B cell (primary cell): Measurements from ENCODE around the gene GPR45. TPM values are rescaled to one million over a fixed set of nuclear protein-coding genes. Genes with fewer than 3 reads are reported as not detected.

Experiments used
- ATAC-seq: fragments of 200-7000 bp; cut with Tn5 transposase; one replicate; pipeline ENCODE4 v1.10.0; 2021; ENCODE audit warnings: low read depth, mild to moderate bottlenecking, moderate number of reproducible peaks, moderate library complexity
- CTCF ChIA-PET: fragments of 350-600 bp; sonication (Branson Sonifier 250); formaldehyde crosslinking; loops from one replicate; lab custom pipeline; 2021; ENCODE audit warnings: antibody characterized with exemption, inconsistent platforms; lab: Charles Lee
- POLR2A ChIA-PET: fragments of 350-600 bp; sonication (Branson Sonifier 250); formaldehyde crosslinking; loops from one replicate; lab custom pipeline; 2021; ENCODE audit warnings: antibody characterized with exemption; lab: Charles Lee
- DNase-seq: peaks from one replicate; pipeline ENCODE4 v3.0.0; 2013
- H2AFZ ChIP-seq: 2 replicates; pipeline ENCODE4 v1.6.1; 2012; ENCODE audit warnings: mild to moderate bottlenecking, low read depth, low read length; ENCODE audit not compliant: insufficient read depth, poor library complexity, severe bottlenecking
- H3K27ac ChIP-seq, 2 donors: 1 replicate in 1 of 2; 2 replicates in 1 of 2; pipeline ENCODE4 v1.5.1; 2012 to 2013; ENCODE audit warnings: low read length in 2 of 2, mild to moderate bottlenecking in 2 of 2, moderate library complexity in 1 of 2
- H3K27me3 ChIP-seq, 4 experiments: fragments of 200-600 bp in 1 of 4; sonication (generic) in 1 of 4; replicated peaks in 1 of 4; 1 replicate in 2 of 4; 2 replicates in 2 of 4; pipeline versions ENCODE4 v1.6.1 to v1.7.0; 2013 to 2016; ENCODE audit warnings: low read length in 3 of 4, mild to moderate bottlenecking in 2 of 4, mixed read lengths in 1 of 4, moderate library complexity in 1 of 4; ENCODE audit not compliant: insufficient read depth in 4 of 4, control insufficient read depth in 3 of 4; ENCODE audit errors: control extremely low read depth in 1 of 4
- H3K36me3 ChIP-seq, 2 experiments: replicated peaks in 1 of 2; 1 replicate in 1 of 2; 2 replicates in 1 of 2; pipeline versions ENCODE4 v1.6.1 to v1.7.1; 2013; ENCODE audit warnings: low read length in 1 of 2; ENCODE audit not compliant: insufficient read depth in 2 of 2, control insufficient read depth in 1 of 2; ENCODE audit errors: control extremely low read depth in 1 of 2, extremely low read depth in 1 of 2
- H3K4me1 ChIP-seq, 2 donors: fragments of 200-600 bp in 1 of 2; sonication (generic) in 1 of 2; 1 replicate in 1 of 2; 2 replicates in 1 of 2; pipeline versions ENCODE4 v1.5.1 to v1.6.1; 2013 to 2017; ENCODE audit warnings: low read length in 2 of 2; ENCODE audit not compliant: control insufficient read depth in 2 of 2, insufficient read depth in 2 of 2
- H3K4me2 ChIP-seq: replicated peaks from 2 replicates; pipeline ENCODE3; 2012; ENCODE audit warnings: mild to moderate bottlenecking, low read depth, low read length; ENCODE audit not compliant: poor library complexity, severe bottlenecking
- H3K4me3 ChIP-seq, 5 experiments: fragments of 200-600 bp in 1 of 5; sonication (generic) in 1 of 5; 1 replicate in 3 of 5; 2 replicates in 2 of 5; pipeline versions ENCODE4 v1.5.1 to v1.7.0; 2011 to 2016; ENCODE audit warnings: low read length in 4 of 5, mild to moderate bottlenecking in 4 of 5, low read depth in 2 of 5, control low read depth in 1 of 5, moderate library complexity in 1 of 5; ENCODE audit not compliant: insufficient read depth in 1 of 5; ENCODE audit errors: control extremely low read depth in 1 of 5, extremely low read depth in 1 of 5
- H3K79me2 ChIP-seq: fragments of 200-600 bp; sonication (generic); one replicate; pipeline ENCODE4 v1.6.0; 2016; ENCODE audit warnings: low read length; ENCODE audit not compliant: control insufficient read depth, insufficient read depth
- H3K9ac ChIP-seq: fragments of 200-600 bp; sonication (generic); 2 replicates; pipeline ENCODE4 v1.6.1; 2017; ENCODE audit warnings: mild to moderate bottlenecking, low read length, moderate library complexity
- H3K9me3 ChIP-seq, 3 donors: one replicate each; pipeline versions ENCODE4 v1.6.1 to v1.7.1; 2013; ENCODE audit warnings: low read length in 2 of 3; ENCODE audit not compliant: control insufficient read depth in 2 of 3, insufficient read depth in 1 of 3; ENCODE audit errors: control extremely low read depth in 1 of 3
- H4K20me1 ChIP-seq: 2 replicates; pipeline ENCODE4 v1.6.0; 2012; ENCODE audit warnings: mild to moderate bottlenecking, low read length; ENCODE audit not compliant: insufficient read depth, control insufficient read depth, poor library complexity, severe bottlenecking
- H3K27ac Mint-ChIP-seq: one replicate; pipeline ENCODE4 v1.8.0; 2021; ENCODE audit warnings: mixed read lengths
- H3K27me3 Mint-ChIP-seq: one replicate; pipeline ENCODE4 v1.8.0; 2021; ENCODE audit warnings: mixed read lengths
- H3K4me1 Mint-ChIP-seq: one replicate; pipeline ENCODE4 v1.8.0; 2021; ENCODE audit warnings: mixed read lengths
- H3K4me3 Mint-ChIP-seq: one replicate; pipeline ENCODE4 v1.8.0; 2021; ENCODE audit warnings: mixed read lengths
- H3K9me3 Mint-ChIP-seq: one replicate; pipeline ENCODE4 v1.8.0; 2022; ENCODE audit warnings: mixed read lengths; ENCODE audit not compliant: insufficient read depth
- EZH2 ChIP-seq: IDR thresholded peaks from 2 replicates; pipeline ENCODE4 v1.6.1; 2012; ENCODE audit warnings: borderline replicate concordance, low read depth, mild to moderate bottlenecking, moderate library complexity, low read length; ENCODE audit not compliant: insufficient read depth, poor library complexity, severe bottlenecking
- WGBS: methylation state at CpG from one replicate; pipeline ENCODE4 v1.1.5; 2013; ENCODE audit warnings: missing lambda C conversion rate; ENCODE audit not compliant: insufficient coverage; 5-methylcytosine and 5-hydroxymethylcytosine counted together
- intact Hi-C: fragments of 100-400 bp; cut with micrococcal nuclease; formaldehyde crosslinking; loops from one replicate; pipeline ENCODE4 v1.10.0; 2022
- polyA plus RNA-seq: library from polyadenylated mRNA; depleted of rRNA; stranded (reverse); fragments of >200 nt; gene quantifications from 2 replicates; pipeline ENCODE4 v1.2.3, GENCODE V29; 2012
- total RNA-seq, 2 donors: library from RNA; stranded (reverse); fragments of 120-200 nt in 1 of 2; gene quantifications; 1 replicate in 1 of 2; 2 replicates in 1 of 2; pipeline versions ENCODE4 v1.2.3 to v1.2.4, GENCODE V29; 2013 to 2022
- TF ChIP-seq, protein P1 (sequence below): fragments of 200-600 bp; IDR thresholded peaks from one replicate; pipeline ENCODE4 v1.8.0; 2022; ENCODE audit warnings: antibody characterized with exemption, mild to moderate bottlenecking

The GPR45 gene
- total and polyA plus RNA-seq, 2 donors (not counting 1 experiment from before 2014, with no cell fraction given): not detected

DNA sequence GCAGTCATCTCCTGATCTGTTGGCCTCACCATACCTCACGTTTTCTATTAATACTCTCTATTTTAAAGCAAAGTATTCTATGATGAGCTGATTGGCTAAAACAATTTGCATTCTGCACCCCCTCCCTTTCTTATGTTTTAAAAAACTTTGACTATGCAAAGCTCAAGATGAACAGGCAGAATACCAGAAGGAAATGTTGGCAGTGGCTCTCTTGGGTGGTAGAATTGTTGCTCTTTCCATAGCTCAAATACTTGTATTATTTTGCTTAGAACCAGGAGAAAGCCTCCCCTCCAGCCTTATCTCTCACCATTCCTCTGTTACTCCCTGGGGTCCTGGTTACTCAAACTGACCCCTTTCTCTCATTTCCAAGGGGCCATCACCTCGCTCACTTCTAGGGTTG lies 14.4 kb downstream of the GPR45 start:
- H3K4me3 ChIP-seq: no peak overlapping the region
- Mint-ChIP-seq H3K4me3 (no peak overlapping the region), H3K9me3 (no peaks in the 10 kb centered on the region), H3K27me3 (no peaks in the 10 kb centered on the region), H3K27ac (no peak overlapping the region), H3K4me1 (no peaks in the 10 kb centered on the region)
- DNase-seq: no peak
- no peak overlapping the region for H3K9ac ChIP-seq
- POLR2A ChIA-PET: no interaction called here
- H3K27me3 ChIP-seq: no peaks in the 10 kb centered on the region
- no peaks in the 10 kb centered on the region for H4K20me1 ChIP-seq
- H3K36me3 ChIP-seq: no peaks in the 10 kb centered on the region
- H3K79me2 ChIP-seq: no peaks in the 10 kb centered on the region
- no peak overlapping the region for H2AFZ ChIP-seq
- intact Hi-C loops: no loop called here
- no peaks in the 10 kb centered on the region for H3K4me1 ChIP-seq
- TF ChIP-seq, protein P1, sequence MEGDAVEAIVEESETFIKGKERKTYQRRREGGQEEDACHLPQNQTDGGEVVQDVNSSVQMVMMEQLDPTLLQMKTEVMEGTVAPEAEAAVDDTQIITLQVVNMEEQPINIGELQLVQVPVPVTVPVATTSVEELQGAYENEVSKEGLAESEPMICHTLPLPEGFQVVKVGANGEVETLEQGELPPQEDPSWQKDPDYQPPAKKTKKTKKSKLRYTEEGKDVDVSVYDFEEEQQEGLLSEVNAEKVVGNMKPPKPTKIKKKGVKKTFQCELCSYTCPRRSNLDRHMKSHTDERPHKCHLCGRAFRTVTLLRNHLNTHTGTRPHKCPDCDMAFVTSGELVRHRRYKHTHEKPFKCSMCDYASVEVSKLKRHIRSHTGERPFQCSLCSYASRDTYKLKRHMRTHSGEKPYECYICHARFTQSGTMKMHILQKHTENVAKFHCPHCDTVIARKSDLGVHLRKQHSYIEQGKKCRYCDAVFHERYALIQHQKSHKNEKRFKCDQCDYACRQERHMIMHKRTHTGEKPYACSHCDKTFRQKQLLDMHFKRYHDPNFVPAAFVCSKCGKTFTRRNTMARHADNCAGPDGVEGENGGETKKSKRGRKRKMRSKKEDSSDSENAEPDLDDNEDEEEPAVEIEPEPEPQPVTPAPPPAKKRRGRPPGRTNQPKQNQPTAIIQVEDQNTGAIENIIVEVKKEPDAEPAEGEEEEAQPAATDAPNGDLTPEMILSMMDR: no peak
- no peak for TF ChIP-seq EZH2
- no peak overlapping the region for H3K4me2 ChIP-seq
- no peak overlapping the region for H3K27ac ChIP-seq
- no peak for ATAC-seq
- no peaks in the 10 kb centered on the region for H3K9me3 ChIP-seq
- CTCF ChIA-PET: interaction anchor here (2.1 kb wide), 1 partner anchor 19 kb away, joined by 8 read pairs; no protein-coding TSS in a partner anchor
- 92% methylated on average over 1 of the region's 2 CpGs for WGBS

DNA sequence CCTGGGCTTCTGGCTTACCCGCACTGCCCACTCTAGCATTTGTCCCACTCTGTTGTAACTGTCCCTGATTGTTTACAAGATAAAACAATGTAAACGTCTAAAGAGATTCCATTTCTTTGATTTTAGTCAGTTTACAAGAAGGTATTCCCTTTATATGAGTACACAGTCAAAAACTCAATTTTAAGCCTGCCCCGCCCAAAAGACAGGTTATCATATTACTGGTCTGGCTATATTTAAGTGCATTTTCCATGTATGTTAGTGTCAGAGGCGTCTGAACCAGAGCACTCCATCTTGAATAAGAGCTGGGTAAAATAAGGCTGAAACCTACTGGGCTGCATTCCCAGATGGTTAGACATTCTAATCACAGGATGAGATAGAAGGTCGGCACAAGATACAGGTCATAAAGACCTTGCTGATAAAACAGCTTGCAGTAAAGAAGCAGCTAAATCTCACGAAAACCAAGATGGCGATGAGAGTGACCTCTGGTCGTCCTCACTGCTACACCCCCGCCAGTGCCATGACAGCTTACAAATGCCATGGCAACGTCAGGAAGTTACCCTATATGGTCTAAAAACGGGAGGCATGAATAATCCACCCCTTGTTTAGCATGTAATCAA lies 15.0 kb downstream of the GPR45 start:
- ChIA-PET POLR2A (no interaction called here), CTCF (interaction anchor here (2.1 kb wide), 1 partner anchor 20 kb away, joined by 8 read pairs; no protein-coding TSS in a partner anchor)
- H3K4me1 ChIP-seq: no peaks in the 10 kb centered on the region
- TF ChIP-seq, protein P1: no peak
- no peak overlapping the region for H3K9ac ChIP-seq
- H3K79me2 ChIP-seq: no peaks in the 10 kb centered on the region
- no peaks in the 10 kb centered on the region for H3K9me3 ChIP-seq
- Mint-ChIP-seq H3K27ac (no peak overlapping the region), H3K4me1 (no peaks in the 10 kb centered on the region), H3K9me3 (no peaks in the 10 kb centered on the region), H3K4me3 (no peak overlapping the region), H3K27me3 (no peaks in the 10 kb centered on the region)
- H4K20me1 ChIP-seq: no peaks in the 10 kb centered on the region
- 95% methylated on average over 8 of the region's 11 CpGs for WGBS
- no peak overlapping the region for H3K4me2 ChIP-seq
- H3K36me3 ChIP-seq: no peaks in the 10 kb centered on the region
- DNase-seq (no peak), ATAC-seq (no peak)
- no peak overlapping the region for H3K27ac ChIP-seq
- no peak overlapping the region for H2AFZ ChIP-seq
- no peak overlapping the region for H3K4me3 ChIP-seq
- H3K27me3 ChIP-seq: no peaks in the 10 kb centered on the region
- intact Hi-C loops: no loop called here
